Stimulated activated CD4-positive, alpha-beta T cell treated with anti-CD3 and anti-CD28 coated beads, Interleukin-15, amount 100 ng/mL, for 48 hours (primary cell): ENCODE results near the gene MYLK.
"Not testable (repeated sequence)": the region's sequence is repeated elsewhere in the genome, so short reads cannot be mapped to it uniquely, and the experiment has no call there.

ENCODE experiments used
- DNase-seq, 2 donors: peaks; one replicate each; pipeline ENCODE4 v3.0.0-alpha.2; 2020; ENCODE audit warnings: low read depth in 2 of 2

MYLK gene

GRCh38 chr3:123723070-123723469 lies 161.1 kb downstream of the MYLK start:
- DNase-seq: no peak

- DNase-seq: no peak
Measured at GRCh38 chr3:123722456-123722855, 161.7 kb downstream of the MYLK start.

- DNase-seq: no peak
Measured at GRCh38 chr3:123722021-123722420, 162.1 kb downstream of the MYLK start.

GRCh38 chr3:123721095-123721689 lies 162.9 kb downstream of the MYLK start:
- DNase-seq: not testable (repeated sequence)

GRCh38 chr3:123720638-123721037 lies 163.5 kb downstream of the MYLK start:
- DNase-seq: no peak

- no peak for DNase-seq
Measured at GRCh38 chr3:123719862-123720453, 164.2 kb downstream of the MYLK start.

- peak; percentile 5 to 27 for DNase-seq
Measured at GRCh38 chr3:123719061-123719756, 164.9 kb downstream of the MYLK start.

- no peak for DNase-seq
Measured at GRCh38 chr3:123718108-123718507, 166.0 kb downstream of the MYLK start.

GRCh38 chr3:123717451-123717850 lies 166.7 kb downstream of the MYLK start:
- not testable (repeated sequence) for DNase-seq

- no peak for DNase-seq
Measured at GRCh38 chr3:123716411-123716810, 167.7 kb downstream of the MYLK start.

- no peak for DNase-seq
Measured at GRCh38 chr3:123713211-123713610, 170.9 kb downstream of the MYLK start.

GRCh38 chr3:123712077-123712860 lies 171.9 kb downstream of the MYLK start:
- DNase-seq: no peak

- DNase-seq: no peak
Measured at GRCh38 chr3:123711356-123711755, 172.8 kb downstream of the MYLK start.

GRCh38 chr3:123708531-123708930 lies 175.6 kb downstream of the MYLK start:
- DNase-seq: no peak

- not testable (repeated sequence) for DNase-seq
Measured at GRCh38 chr3:123707641-123708040, 176.5 kb downstream of the MYLK start.

- DNase-seq: no peak
Measured at GRCh38 chr3:123706871-123707270, 177.3 kb downstream of the MYLK start.

GRCh38 chr3:123705488-123706285 lies 178.4 kb downstream of the MYLK start:
- DNase-seq: no peak

- not testable (repeated sequence) for DNase-seq
Measured at GRCh38 chr3:123703663-123704062, 180.5 kb downstream of the MYLK start.

GRCh38 chr3:123702720-123703119 lies 181.4 kb downstream of the MYLK start:
- DNase-seq: no peak

- DNase-seq: peak in 1 of 2 donors; percentile 18
Measured at GRCh38 chr3:123702057-123702456, 182.1 kb downstream of the MYLK start.
